ENCODE measurements around the gene CAB39L.

DNA sequence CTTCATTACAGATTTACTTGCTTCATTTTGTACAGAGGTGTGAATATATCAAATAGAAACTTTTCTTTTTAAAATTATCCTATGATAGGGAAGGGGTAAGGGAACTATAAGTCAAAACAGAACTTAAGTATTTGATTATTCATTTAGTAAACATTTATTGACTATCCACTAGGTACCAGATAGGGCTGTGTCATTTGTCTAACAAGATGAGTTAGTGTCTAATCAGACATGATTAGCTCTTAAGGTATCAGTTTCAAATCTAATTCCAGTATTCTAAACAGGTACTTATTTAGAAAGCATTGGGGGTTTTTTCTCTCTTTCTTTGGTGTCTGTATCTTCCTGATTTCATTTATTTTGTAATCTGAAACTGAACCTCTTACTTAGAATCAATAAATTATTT, 164.0 kb downstream of the CAB39L start:
- TF ChIP-seq, protein P1, sequence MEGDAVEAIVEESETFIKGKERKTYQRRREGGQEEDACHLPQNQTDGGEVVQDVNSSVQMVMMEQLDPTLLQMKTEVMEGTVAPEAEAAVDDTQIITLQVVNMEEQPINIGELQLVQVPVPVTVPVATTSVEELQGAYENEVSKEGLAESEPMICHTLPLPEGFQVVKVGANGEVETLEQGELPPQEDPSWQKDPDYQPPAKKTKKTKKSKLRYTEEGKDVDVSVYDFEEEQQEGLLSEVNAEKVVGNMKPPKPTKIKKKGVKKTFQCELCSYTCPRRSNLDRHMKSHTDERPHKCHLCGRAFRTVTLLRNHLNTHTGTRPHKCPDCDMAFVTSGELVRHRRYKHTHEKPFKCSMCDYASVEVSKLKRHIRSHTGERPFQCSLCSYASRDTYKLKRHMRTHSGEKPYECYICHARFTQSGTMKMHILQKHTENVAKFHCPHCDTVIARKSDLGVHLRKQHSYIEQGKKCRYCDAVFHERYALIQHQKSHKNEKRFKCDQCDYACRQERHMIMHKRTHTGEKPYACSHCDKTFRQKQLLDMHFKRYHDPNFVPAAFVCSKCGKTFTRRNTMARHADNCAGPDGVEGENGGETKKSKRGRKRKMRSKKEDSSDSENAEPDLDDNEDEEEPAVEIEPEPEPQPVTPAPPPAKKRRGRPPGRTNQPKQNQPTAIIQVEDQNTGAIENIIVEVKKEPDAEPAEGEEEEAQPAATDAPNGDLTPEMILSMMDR (IDR thresholded peaks at IDR 0.05): no peak
- no peak for TF ChIP-seq POLR2A (IDR thresholded peaks at IDR 0.05)
